K562 (cell line): Measurements from ENCODE around the gene PCMTD2. TPM values are rescaled to one million over a fixed set of nuclear protein-coding genes. Genes with fewer than 3 reads are reported as not detected.

Source experiments
- ATAC-seq: fragments of 200-7000 bp; cut with Tn5 transposase; 3 replicates; pipeline ENCODE4 v1.9.1; 2020; ENCODE audit warnings: moderate library complexity
- BruUV-seq: library from RNA; stranded (reverse); fragments of 400-500 nt; replicated peaks from 2 replicates; lab custom pipeline; 2021; lab: Mats Ljungman, UMichigan
- CTCF ChIA-PET: fragments of 300-600 bp; formaldehyde crosslinking; extraction: SDS; loops from one replicate; lab custom pipeline; 2021; ENCODE audit warnings: low intra/inter-chr PET ratio; lab: Yijun Ruan, JAX
- POLR2A ChIA-PET: fragments of 300-600, 350-650 bp; sonication (Branson Sonifier 250); formaldehyde crosslinking; extraction: SDS; loops from one replicate; lab custom pipeline; 2021; ENCODE audit warnings: antibody characterized with exemption, inconsistent platforms; lab: Yijun Ruan, JAX
- DNase-seq, 4 experiments: peaks; one replicate each; pipeline versions ENCODE4 v3.0.0 to v3.0.0-alpha.2; 2011 to 2018; ENCODE audit warnings: low spot score in 3 of 4, mixed read lengths in 3 of 4; ENCODE audit errors: extremely low read depth in 1 of 4
- FAIRE-seq: peaks from 2 replicates; lab custom pipeline; 2011; peaks lifted over from hg19 to GRCh38; lab: Jason Lieb, UNC
- H2AFZ ChIP-seq: 2 replicates; pipeline ENCODE4 v1.6.0; 2011; ENCODE audit warnings: low read depth, low read length, control low read depth, inconsistent platforms
- H3K27ac ChIP-seq: fragments of 200-600 bp; 3 replicates; pipeline ENCODE4 v1.8.0; 2011; ENCODE audit warnings: low read depth, mild to moderate bottlenecking, control low read depth, inconsistent platforms, low read length, moderate library complexity, mixed read lengths; ENCODE audit errors: extremely low read depth
- H3K27me3 ChIP-seq, 2 experiments: fragments of 300-600 bp in 1 of 2; 2 replicates in 1 of 2; 3 replicates in 1 of 2; pipeline versions ENCODE4 v1.6.0 to v1.8.0; 2011; ENCODE audit warnings: inconsistent platforms in 2 of 2, low read length in 2 of 2, mild to moderate bottlenecking in 1 of 2, mixed read lengths in 1 of 2, moderate library complexity in 1 of 2; ENCODE audit not compliant: control insufficient read depth in 2 of 2, insufficient read depth in 2 of 2
- H3K36me3 ChIP-seq: fragments of 300-600 bp; 3 replicates; pipeline ENCODE4 v1.8.0; 2011; ENCODE audit warnings: mild to moderate bottlenecking, low read length, inconsistent platforms; ENCODE audit not compliant: control insufficient read depth, insufficient read depth
- H3K4me1 ChIP-seq, 2 experiments: fragments of 200-600 bp in 1 of 2; replicated peaks in 1 of 2; 2 replicates in 1 of 2; 3 replicates in 1 of 2; pipeline versions ENCODE4 v1.5.1 to v1.8.0; 2011; ENCODE audit warnings: inconsistent platforms in 2 of 2, low read length in 2 of 2, mild to moderate bottlenecking in 1 of 2, mixed read lengths in 1 of 2, moderate library complexity in 1 of 2; ENCODE audit not compliant: control insufficient read depth in 2 of 2, insufficient read depth in 2 of 2
- H3K4me2 ChIP-seq: 2 replicates; pipeline ENCODE4 v1.6.1; 2011; ENCODE audit warnings: low read length, control low read depth, inconsistent platforms, mixed read lengths; ENCODE audit not compliant: insufficient read depth
- H3K4me3 ChIP-seq: fragments of 200-600 bp; sonication (generic), shearing (Covaris generic); 2 replicates; pipeline ENCODE4 v1.5.1; 2016; ENCODE audit warnings: control low read depth, inconsistent platforms
- H3K79me2 ChIP-seq: fragments of 200-600 bp; 3 replicates; pipeline ENCODE4 v1.8.0; 2011; ENCODE audit warnings: low read length, inconsistent platforms; ENCODE audit not compliant: control insufficient read depth, insufficient read depth
- H3K9ac ChIP-seq, 2 experiments: 2 replicates each; pipeline versions ENCODE4 v1.6.0 to v1.6.1; 2011; ENCODE audit warnings: low read depth in 2 of 2, low read length in 2 of 2, control low read depth in 1 of 2, inconsistent platforms in 1 of 2, mild to moderate bottlenecking in 1 of 2, mixed read lengths in 1 of 2; ENCODE audit not compliant: insufficient read depth in 1 of 2
- H3K9me1 ChIP-seq: one replicate; pipeline ENCODE4 v1.6.0; 2011; ENCODE audit warnings: inconsistent platforms, mild to moderate bottlenecking, low read length, moderate library complexity; ENCODE audit not compliant: control insufficient read depth, insufficient read depth
- H3K9me3 ChIP-seq: replicated peaks from 2 replicates; pipeline ENCODE4 v1.5.1; 2011; ENCODE audit warnings: low read depth, low read length, inconsistent platforms; ENCODE audit not compliant: control insufficient read depth, insufficient read depth
- H4K20me1 ChIP-seq: replicated peaks from 2 replicates; pipeline ENCODE4 v1.6.1; 2011; ENCODE audit warnings: low read length, inconsistent platforms, mixed read lengths; ENCODE audit not compliant: control insufficient read depth, insufficient read depth
- NFRKB ChIP-seq: fragments of 450-650 bp; IDR thresholded peaks from 2 replicates; pipeline ENCODE4 v1.6.1; 2016; ENCODE audit warnings: low read depth
- SAFB ChIP-seq: fragments of 200-400 bp; formaldehyde crosslinking; IDR thresholded peaks from 2 replicates; pipeline ENCODE4 v1.6.1; 2017; ENCODE audit warnings: low read depth, low read length, borderline replicate concordance
- SFPQ ChIP-seq: fragments of 200-400 bp; formaldehyde crosslinking; IDR thresholded peaks from 2 replicates; pipeline ENCODE4 v1.6.1; 2017; ENCODE audit warnings: mild to moderate bottlenecking, low read depth, low read length, moderate library complexity
- SRSF3 ChIP-seq: fragments of 200-400 bp; formaldehyde crosslinking; IDR thresholded peaks from 2 replicates; pipeline ENCODE4 v1.6.1; 2016; ENCODE audit warnings: mild to moderate bottlenecking, low read length, moderate library complexity; ENCODE audit not compliant: insufficient read depth
- ZBTB40 ChIP-seq, 2 experiments: fragments of 450-650 bp in 1 of 2; sonication (generic) in 1 of 2; formaldehyde crosslinking in 1 of 2; IDR thresholded peaks; 2 replicates each; pipeline versions ENCODE4 v1.7.1 to v1.9.0; 2016 to 2022; ENCODE audit warnings: inconsistent platforms in 1 of 2, mild to moderate bottlenecking in 1 of 2, missing genetic modification reagents in 1 of 2
- ZBTB7A ChIP-seq: IDR thresholded peaks from 2 replicates; pipeline ENCODE4 v1.6.1; 2011; ENCODE audit warnings: low read depth, mild to moderate bottlenecking, low read length, moderate library complexity, borderline replicate concordance; ENCODE audit not compliant: control insufficient read depth
- ZNF431 ChIP-seq: sonication (generic); formaldehyde crosslinking; IDR thresholded peaks from 2 replicates; pipeline ENCODE4 v1.8.0; 2022; ENCODE audit warnings: mild to moderate bottlenecking, missing genetic modification reagents
- WGBS: fragments of 100-300 bp; shearing (Covaris generic); methylation state at CpG from one replicate; pipeline ENCODE4 v1.1.6; 2016; ENCODE audit warnings: low coverage, mixed read lengths; ENCODE audit not compliant: insufficient coverage; ENCODE audit errors: missing lambda C conversion rate; 5-methylcytosine and 5-hydroxymethylcytosine counted together
- in situ Hi-C: fragments of 300-500 bp; cut with MboI; formaldehyde crosslinking; loops from 4 replicates; pipeline ENCODE4 v1.15.0; 2018; ENCODE audit warnings: inconsistent platforms, mixed read lengths
- intact Hi-C: fragments of 100-400 bp; cut with micrococcal nuclease; formaldehyde crosslinking; loops from 2 replicates; pipeline ENCODE4 v1.14.2; 2022
- polyA plus RNA-seq, 8 experiments: library from polyadenylated mRNA; depleted of rRNA in 4 of 8; stranded (reverse) in 5 of 8; unstranded in 3 of 8; fragments of >200 nt; fragmentation: Nextera tagmentation in 2 of 8; fragmentation: Illumina TruSeq in 1 of 8; extraction: Ambion mirVana in 2 of 8; extraction: Trizol in 1 of 8; gene quantifications; 2 replicates each; pipeline versions ENCODE4 v1.2.1 to v1.2.3, GENCODE V29; 2011 to 2014; ENCODE audit warnings: inconsistent platforms in 1 of 8, missing spikeins in 1 of 8
- total RNA-seq, 7 experiments: library from RNA; depleted of rRNA in 6 of 7; stranded (reverse); fragments of >200 nt in 6 of 7; fragmentation: Illumina TruSeq in 2 of 7; extraction: Trizol in 2 of 7; gene quantifications; 2 replicates each; pipeline versions ENCODE4 v1.2.1 to v1.2.3, GENCODE V29; 2011 to 2021; ENCODE audit warnings: low replicate concordance in 1 of 7

The PCMTD2 gene
- total and polyA plus RNA-seq, 9 of the 15 experiments (the other 6 are each of a cell fraction or from before 2014, with no cell fraction given) = 11.3 to 49.3 (median 28.4) TPM

- FAIRE-seq = no peak
- ChIA-PET CTCF (no interaction called here), POLR2A (interaction anchor here (0.5 to 1.9 kb wide), 6 partner anchors 8 to 576 kb away, joined by 3 to 20 read pairs (median 4); no protein-coding TSS in a partner anchor)
- peak overlapping the region; percentile 62 to 91 for H3K9ac ChIP-seq
- H3K9me3 ChIP-seq = no peaks in the 10 kb centered on the region
- H3K79me2 ChIP-seq = peaks cover 29% of the 10 kb centered on the region
- WGBS = 91% methylated on average over 21 of the region's 28 CpGs
- no peaks in the 10 kb centered on the region for H4K20me1 ChIP-seq
- H3K27me3 ChIP-seq = peaks cover 0 to 7% of the 10 kb centered on the region in 2 experiments; a peak in 1 of 5 replicates
- H3K4me2 ChIP-seq = peak overlapping the region; percentile 90
- H3K4me1 ChIP-seq = peaks cover 21% of the 10 kb centered on the region in 2 experiments
- no peaks in the 10 kb centered on the region for H3K36me3 ChIP-seq
- H3K4me3 ChIP-seq = peak overlapping the region; percentile 91
- in situ Hi-C loops (loop anchor here (5.0 kb wide), 1 partner anchor 62 kb away; no protein-coding TSS in a partner anchor), intact Hi-C loops (no loop called here)
- DNase-seq = no peak
- no peaks in the 10 kb centered on the region for H3K9me1 ChIP-seq
- peak overlapping the region; percentile 98 for H2AFZ ChIP-seq
- peak overlapping the region; percentile 88 for H3K27ac ChIP-seq
- ATAC-seq = no peak
- BruUV-seq = no TSS peak
- TF ChIP-seq ZBTB7A (peak; percentile 17; the same call in 1 of the 2 replicates), NFRKB (0 out of 2 replicates have a peak, but pooled peaks have one; percentile 32), SFPQ (no peak), ZBTB40 (IDR thresholded peaks at IDR 0.05) (0 out of 2 replicates have a peak, but pooled peaks have one; percentile 19), ZBTB40 (CRISPR knock-in tag; IDR thresholded peaks at IDR 0.05) (no peak), SAFB (no peak), SRSF3 (no peak), ZNF431 (CRISPR knock-in tag) (no peak)
Measured at GRCh38 chr20:64254571-64255360, 782 bp upstream of the PCMTD2 start.
